Measurements from ENCODE around the gene WDFY4. TPM values are rescaled to one million over a fixed set of nuclear protein-coding genes. Genes with fewer than 3 reads are reported as not detected.
A peak's percentile ranks its signal among the peaks of the same experiment; 100 is the strongest.

The WDFY4 gene
- total and polyA plus RNA-seq, 5 experiments from 2014 or later = 0.04 to 8.5 (median 4.3) TPM; not detected in 1

GRCh38 chr10:48681740-48682139 lies 2.9 kb upstream of the WDFY4 start:
- POLR2A ChIA-PET = no interaction called here
- ATAC-seq (no peak), DNase-seq (no peak)
- peaks cover 0 to 27% (median 6%) of the 10 kb centered on the region in 5 donors for H3K27me3 Mint-ChIP-seq
- peaks cover 0 to 4% (median 0%) of the 10 kb centered on the region in 3 donors for H3K36me3 Mint-ChIP-seq
- H3K4me3 Mint-ChIP-seq = no peak overlapping the region
- peak overlapping the region in 1 of 10 donors; percentile 37 for H3K27ac Mint-ChIP-seq
- H3K4me1 Mint-ChIP-seq = peaks cover 0 to 36% (median 0%) of the 10 kb centered on the region in 4 donors
- H3K9me3 Mint-ChIP-seq = peaks cover 0 to 16% (median 3%) of the 10 kb centered on the region in 9 donors

- no peak for DNase-seq
- peak overlapping the region in 1 of 10 donors; percentile 37 for H3K27ac Mint-ChIP-seq
- peaks cover 0 to 4% (median 0%) of the 10 kb centered on the region in 3 donors for H3K36me3 Mint-ChIP-seq
- H3K4me3 Mint-ChIP-seq = no peak overlapping the region
- H3K27me3 Mint-ChIP-seq = peaks cover 0 to 27% (median 7%) of the 10 kb centered on the region in 5 donors
- no peak for ATAC-seq
- peaks cover 0 to 38% (median 0%) of the 10 kb centered on the region in 4 donors for H3K4me1 Mint-ChIP-seq
- H3K9me3 Mint-ChIP-seq = peaks cover 0 to 16% (median 3%) of the 10 kb centered on the region in 9 donors
- POLR2A ChIA-PET = no interaction called here
Observed at GRCh38 chr10:48682265-48682664, 2.4 kb upstream of the WDFY4 start.

- POLR2A ChIA-PET = interaction anchor here (1.7 kb wide), 1 partner anchor 11 kb away, joined by 5 read pairs; no protein-coding TSS in a partner anchor
- ATAC-seq = no peak
- Mint-ChIP-seq H3K9me3 (peaks cover 0 to 7% (median 0%) of the 10 kb centered on the region in 9 donors), H3K4me3 (peak overlapping the region in 1 of 10 donors; percentile 90), H3K4me1 (peaks cover 0 to 37% (median 0%) of the 10 kb centered on the region in 4 donors), H3K36me3 (no peaks in the 10 kb centered on the region), H3K27me3 (peaks cover 0 to 27% (median 8%) of the 10 kb centered on the region in 5 donors), H3K27ac (peak overlapping the region in 2 of 10 donors; percentile 29 to 82)
- DNase-seq = no peak
Observed at GRCh38 chr10:48683424-48683823, 1.2 kb upstream of the WDFY4 start.

GRCh38 chr10:48683868-48684267 lies 805 bp upstream of the WDFY4 start:
- H3K4me1 Mint-ChIP-seq = peaks cover 0 to 37% (median 0%) of the 10 kb centered on the region in 4 donors
- ATAC-seq (peak in 1 of 2 donors; percentile 57), DNase-seq (no peak)
- peaks cover 0 to 2% (median 0%) of the 10 kb centered on the region in 9 donors for H3K9me3 Mint-ChIP-seq
- H3K4me3 Mint-ChIP-seq = peak overlapping the region in 1 of 10 donors; percentile 90
- peak overlapping the region in 2 of 10 donors; percentile 70 to 82 for H3K27ac Mint-ChIP-seq
- peaks cover 2 to 27% (median 12%) of the 10 kb centered on the region in 5 donors for H3K27me3 Mint-ChIP-seq
- POLR2A ChIA-PET = interaction anchor here (1.3 to 1.7 kb wide), 2 partner anchors 12 to 20 kb away, joined by 4 to 5 read pairs; no protein-coding TSS in a partner anchor
- H3K36me3 Mint-ChIP-seq = no peaks in the 10 kb centered on the region

GRCh38 chr10:48684463-48684791 lies 246 bp upstream of the WDFY4 start:
- DNase-seq = no peak
- Mint-ChIP-seq H3K27ac (peak overlapping the region in 2 of 10 donors; percentile 70 to 82), H3K4me1 (peaks cover 0 to 37% (median 0%) of the 10 kb centered on the region in 4 donors), H3K27me3 (peaks cover 2 to 27% (median 12%) of the 10 kb centered on the region in 5 donors), H3K36me3 (no peaks in the 10 kb centered on the region), H3K9me3 (no peaks in the 10 kb centered on the region), H3K4me3 (peak overlapping the region in 2 of 10 donors; percentile 10 to 90)
- POLR2A ChIA-PET = interaction anchor here (0.9 to 1.7 kb wide), 3 partner anchors 12 to 27 kb away, joined by 4 to 5 read pairs (median 4); no protein-coding TSS in a partner anchor
- no peak for ATAC-seq

- DNase-seq (no peak), ATAC-seq (no peak)
- Mint-ChIP-seq H3K4me3 (peak overlapping the region in 2 of 10 donors; percentile 27 to 90), H3K27ac (peak overlapping the region in 1 of 10 donors; percentile 82), H3K9me3 (no peaks in the 10 kb centered on the region), H3K4me1 (peaks cover 0 to 43% (median 0%) of the 10 kb centered on the region in 4 donors), H3K27me3 (peaks cover 2 to 27% (median 13%) of the 10 kb centered on the region in 5 donors), H3K36me3 (no peaks in the 10 kb centered on the region)
- POLR2A ChIA-PET = no interaction called here
Observed at GRCh38 chr10:48685731-48686130, 1.1 kb downstream of the WDFY4 start.

GRCh38 chr10:48690791-48691660 lies 6.4 kb downstream of the WDFY4 start:
- Mint-ChIP-seq H3K4me1 (peaks cover 0 to 33% (median 0%) of the 10 kb centered on the region in 4 donors), H3K36me3 (no peaks in the 10 kb centered on the region), H3K27me3 (peaks cover 2 to 20% (median 8%) of the 10 kb centered on the region in 5 donors), H3K9me3 (no peaks in the 10 kb centered on the region), H3K27ac (no peak overlapping the region), H3K4me3 (no peak overlapping the region)
- DNase-seq = no peak
- ATAC-seq = no peak
- POLR2A ChIA-PET = no interaction called here

- Mint-ChIP-seq H3K9me3 (no peaks in the 10 kb centered on the region), H3K27ac (peak overlapping the region in 1 of 10 donors; percentile 56), H3K36me3 (no peaks in the 10 kb centered on the region), H3K4me3 (no peak overlapping the region), H3K4me1 (peaks cover 0 to 28% (median 0%) of the 10 kb centered on the region in 4 donors), H3K27me3 (peaks cover 0 to 24% (median 7%) of the 10 kb centered on the region in 5 donors)
- ATAC-seq (no peak), DNase-seq (no peak)
- POLR2A ChIA-PET = no interaction called here
Observed at GRCh38 chr10:48691812-48692528, 7.3 kb downstream of the WDFY4 start.

- ATAC-seq = no peak
- Mint-ChIP-seq H3K4me1 (peaks cover 0 to 28% (median 0%) of the 10 kb centered on the region in 4 donors), H3K36me3 (no peaks in the 10 kb centered on the region), H3K27me3 (peaks cover 0 to 29% (median 6%) of the 10 kb centered on the region in 5 donors), H3K9me3 (no peaks in the 10 kb centered on the region), H3K4me3 (no peak overlapping the region), H3K27ac (no peak overlapping the region)
- DNase-seq = no peak
- POLR2A ChIA-PET = no interaction called here
Observed at GRCh38 chr10:48692748-48693147, 8.1 kb downstream of the WDFY4 start.

- H3K9me3 Mint-ChIP-seq = no peaks in the 10 kb centered on the region
- H3K36me3 Mint-ChIP-seq = no peaks in the 10 kb centered on the region
- peaks cover 0 to 25% (median 0%) of the 10 kb centered on the region in 4 donors for H3K4me1 Mint-ChIP-seq
- no peak overlapping the region for H3K4me3 Mint-ChIP-seq
- no peak overlapping the region for H3K27ac Mint-ChIP-seq
- DNase-seq = no peak
- POLR2A ChIA-PET = no interaction called here
- no peak for ATAC-seq
- peaks cover 0 to 31% (median 6%) of the 10 kb centered on the region in 5 donors for H3K27me3 Mint-ChIP-seq
Observed at GRCh38 chr10:48693206-48693605, 8.5 kb downstream of the WDFY4 start.

- POLR2A ChIA-PET = no interaction called here
- H3K9me3 Mint-ChIP-seq = no peaks in the 10 kb centered on the region
- peaks cover 0 to 30% (median 2%) of the 10 kb centered on the region in 5 donors for H3K27me3 Mint-ChIP-seq
- H3K27ac Mint-ChIP-seq = peak overlapping the region in 1 of 10 donors; percentile 53
- peaks cover 0 to 28% (median 0%) of the 10 kb centered on the region in 4 donors for H3K4me1 Mint-ChIP-seq
- no peak overlapping the region for H3K4me3 Mint-ChIP-seq
- DNase-seq (no peak), ATAC-seq (no peak)
- H3K36me3 Mint-ChIP-seq = no peaks in the 10 kb centered on the region
Observed at GRCh38 chr10:48694371-48695030, 9.8 kb downstream of the WDFY4 start.

Measured in naive thymus-derived CD8-positive, alpha-beta T cell (primary cell).